Measurements from ENCODE around the gene FOXJ3. TPM values are rescaled to one million over a fixed set of nuclear protein-coding genes. Genes with fewer than 3 reads are reported as not detected.

FOXJ3 gene
- total and polyA plus RNA-seq, 3 experiments from 2014 or later: 35.7 to 48.3 (median 48.0) TPM

GRCh38 chr1:42165511-42166210 lies 169.4 kb downstream of the FOXJ3 start:
- Mint-ChIP-seq H3K27ac (peak overlapping the region in 1 of 8 donors; percentile 8), H3K4me3 (no peak overlapping the region), H3K4me1 (no peaks in the 10 kb centered on the region), H3K27me3 (peaks cover 10 to 20% of the 10 kb centered on the region in 2 donors), H3K9me3 (peaks cover 3 to 9% (median 4%) of the 10 kb centered on the region in 5 donors), H3K36me3 (peaks cover 0 to 4% (median 1%) of the 10 kb centered on the region in 3 donors)
- Histone ChIP-seq H3K27me3 (ENCODE audit: insufficient read depth, low read length, poor library complexity, severe bottlenecking) (no peaks in the 10 kb centered on the region), H3K4me3 (ENCODE audit: low read length) (no peak overlapping the region), H3K27ac (ENCODE audit: low read depth, low read length) (no peak overlapping the region), H3K36me3 (ENCODE audit: insufficient read depth, low read length) (no peaks in the 10 kb centered on the region), H3K4me1 (ENCODE audit: insufficient read depth, low read length) (no peaks in the 10 kb centered on the region), H3K9me3 (ENCODE audit: low read length) (no peaks in the 10 kb centered on the region)
- no peak for DNase-seq
- ChIA-PET CTCF (no interaction called here), POLR2A (no interaction called here)

GRCh38 chr1:42164551-42165420 lies 170.2 kb downstream of the FOXJ3 start, which contains the start of gene GUCA2A:
Gene GUCA2A (minus strand): TSS chr1:42164745. CDS start chr1:42164712, 33 bp downstream.
- peaks cover 0 to 4% (median 3%) of the 10 kb centered on the region in 3 donors for H3K36me3 Mint-ChIP-seq
- Histone ChIP-seq H3K4me1 (ENCODE audit: insufficient read depth, low read length) (no peaks in the 10 kb centered on the region), H3K27ac (ENCODE audit: low read depth, low read length) (no peak within 1 kb of the TSS), H3K36me3 (ENCODE audit: insufficient read depth, low read length) (no peaks in the 10 kb centered on the region), H3K9me3 (ENCODE audit: low read length) (no peaks in the 10 kb centered on the region), H3K4me3 (ENCODE audit: low read length) (no peak within 1 kb of the TSS), H3K27me3 (ENCODE audit: insufficient read depth, low read length, poor library complexity, severe bottlenecking) (no peaks in the 10 kb centered on the region)
- peaks cover 5 to 12% (median 6%) of the 10 kb centered on the region in 5 donors for H3K9me3 Mint-ChIP-seq
- H3K4me3 Mint-ChIP-seq: no peak within 1 kb of the TSS
- peaks cover 13 to 16% of the 10 kb centered on the region in 2 donors for H3K27me3 Mint-ChIP-seq
- H3K4me1 Mint-ChIP-seq: no peaks in the 10 kb centered on the region
- CTCF ChIA-PET: interaction anchor here (1.8 kb wide), 1 partner anchor 9 kb away, joined by 6 read pairs; no protein-coding TSS in a partner anchor
- POLR2A ChIA-PET: no interaction called here
- H3K27ac Mint-ChIP-seq: peak within 1 kb of the TSS in 1 of 8 donors; percentile 85
- DNase-seq: no peak

GRCh38 chr1:42163536-42164503 lies 171.2 kb downstream of the FOXJ3 start:
- peaks cover 0 to 4% (median 3%) of the 10 kb centered on the region in 3 donors for H3K36me3 Mint-ChIP-seq
- no peaks in the 10 kb centered on the region for H3K4me1 Mint-ChIP-seq
- Histone ChIP-seq H3K27me3 (ENCODE audit: insufficient read depth, low read length, poor library complexity, severe bottlenecking) (no peaks in the 10 kb centered on the region), H3K4me1 (ENCODE audit: insufficient read depth, low read length) (no peaks in the 10 kb centered on the region), H3K27ac (ENCODE audit: low read depth, low read length) (no peak overlapping the region), H3K36me3 (ENCODE audit: insufficient read depth, low read length) (no peaks in the 10 kb centered on the region), H3K4me3 (ENCODE audit: low read length) (no peak overlapping the region), H3K9me3 (ENCODE audit: low read length) (no peaks in the 10 kb centered on the region)
- peaks cover 13 to 16% of the 10 kb centered on the region in 2 donors for H3K27me3 Mint-ChIP-seq
- DNase-seq: no peak
- no peak overlapping the region for H3K4me3 Mint-ChIP-seq
- ChIA-PET CTCF (interaction anchor here (1.8 kb wide), 1 partner anchor 9 kb away, joined by 6 read pairs; no protein-coding TSS in a partner anchor), POLR2A (no interaction called here)
- no peak overlapping the region for H3K27ac Mint-ChIP-seq
- H3K9me3 Mint-ChIP-seq: peaks cover 5 to 12% (median 6%) of the 10 kb centered on the region in 5 donors

GRCh38 chr1:42163114-42163513 lies 171.9 kb downstream of the FOXJ3 start:
- H3K4me1 ChIP-seq (ENCODE audit: insufficient read depth, low read length): no peaks in the 10 kb centered on the region
- Mint-ChIP-seq H3K9me3 (peaks cover 5 to 12% (median 6%) of the 10 kb centered on the region in 5 donors), H3K36me3 (peaks cover 0 to 4% (median 3%) of the 10 kb centered on the region in 3 donors), H3K4me1 (peaks cover 0 to 2% (median under 1%) of the 10 kb centered on the region in 3 donors), H3K27ac (peak overlapping the region in 1 of 8 donors; percentile 52), H3K27me3 (peaks cover 13 to 16% of the 10 kb centered on the region in 2 donors), H3K4me3 (no peak overlapping the region)
- DNase-seq: no peak
- no peaks in the 10 kb centered on the region for H3K36me3 ChIP-seq (ENCODE audit: insufficient read depth, low read length)
- no peaks in the 10 kb centered on the region for H3K9me3 ChIP-seq (ENCODE audit: low read length)
- no peak overlapping the region for H3K4me3 ChIP-seq (ENCODE audit: low read length)
- H3K27me3 ChIP-seq (ENCODE audit: insufficient read depth, low read length, poor library complexity, severe bottlenecking): no peaks in the 10 kb centered on the region
- ChIA-PET POLR2A (no interaction called here), CTCF (interaction anchor here (1.2 to 1.8 kb wide), 2 partner anchors 10 to 12 kb away, joined by 3 to 6 read pairs; no protein-coding TSS in a partner anchor)
- no peak overlapping the region for H3K27ac ChIP-seq (ENCODE audit: low read depth, low read length)

- Histone ChIP-seq H3K4me3 (ENCODE audit: low read length) (no peak overlapping the region), H3K27ac (ENCODE audit: low read depth, low read length) (no peak overlapping the region), H3K27me3 (ENCODE audit: insufficient read depth, low read length, poor library complexity, severe bottlenecking) (no peaks in the 10 kb centered on the region), H3K36me3 (ENCODE audit: insufficient read depth, low read length) (no peaks in the 10 kb centered on the region), H3K4me1 (ENCODE audit: insufficient read depth, low read length) (no peaks in the 10 kb centered on the region), H3K9me3 (ENCODE audit: low read length) (no peaks in the 10 kb centered on the region)
- Mint-ChIP-seq H3K27ac (no peak overlapping the region), H3K36me3 (peaks cover 0 to 4% (median 3%) of the 10 kb centered on the region in 3 donors), H3K27me3 (peaks cover 13 to 16% of the 10 kb centered on the region in 2 donors), H3K4me1 (peaks cover 6 to 9% (median 8%) of the 10 kb centered on the region in 3 donors), H3K9me3 (peaks cover 5 to 12% (median 6%) of the 10 kb centered on the region in 5 donors), H3K4me3 (no peak overlapping the region)
- DNase-seq: no peak
- ChIA-PET POLR2A (no interaction called here), CTCF (interaction anchor here (1.2 kb wide), 1 partner anchor 13 kb away, joined by 3 read pairs; no protein-coding TSS in a partner anchor)
Measured at GRCh38 chr1:42162181-42162580, 172.9 kb downstream of the FOXJ3 start.

- Mint-ChIP-seq H3K27me3 (peaks cover 11 to 12% of the 10 kb centered on the region in 2 donors), H3K36me3 (peaks cover 0 to 4% (median 3%) of the 10 kb centered on the region in 3 donors), H3K27ac (no peak overlapping the region), H3K4me1 (peaks cover 6 to 9% (median 8%) of the 10 kb centered on the region in 3 donors), H3K9me3 (peaks cover 5 to 12% (median 6%) of the 10 kb centered on the region in 5 donors), H3K4me3 (no peak overlapping the region)
- Histone ChIP-seq H3K27ac (ENCODE audit: low read depth, low read length) (no peak overlapping the region), H3K9me3 (ENCODE audit: low read length) (no peaks in the 10 kb centered on the region), H3K36me3 (ENCODE audit: insufficient read depth, low read length) (no peaks in the 10 kb centered on the region), H3K4me3 (ENCODE audit: low read length) (no peak overlapping the region), H3K4me1 (ENCODE audit: insufficient read depth, low read length) (no peaks in the 10 kb centered on the region), H3K27me3 (ENCODE audit: insufficient read depth, low read length, poor library complexity, severe bottlenecking) (no peaks in the 10 kb centered on the region)
- ChIA-PET CTCF (interaction anchor here (1.0 kb wide), 1 partner anchor 16 kb away, joined by 4 read pairs; no protein-coding TSS in a partner anchor), POLR2A (interaction anchor here (0.6 kb wide), 1 partner anchor 327 kb away, joined by 3 read pairs; no protein-coding TSS in a partner anchor)
- DNase-seq: no peak
Measured at GRCh38 chr1:42158189-42158588, 176.8 kb downstream of the FOXJ3 start.

GRCh38 chr1:42157667-42158066 lies 177.4 kb downstream of the FOXJ3 start:
- H3K4me3 Mint-ChIP-seq: no peak overlapping the region
- DNase-seq: no peak
- peaks cover 6 to 9% (median 8%) of the 10 kb centered on the region in 3 donors for H3K4me1 Mint-ChIP-seq
- Histone ChIP-seq H3K27me3 (ENCODE audit: insufficient read depth, low read length, poor library complexity, severe bottlenecking) (no peaks in the 10 kb centered on the region), H3K4me1 (ENCODE audit: insufficient read depth, low read length) (no peaks in the 10 kb centered on the region), H3K36me3 (ENCODE audit: insufficient read depth, low read length) (no peaks in the 10 kb centered on the region), H3K27ac (ENCODE audit: low read depth, low read length) (no peak overlapping the region), H3K4me3 (ENCODE audit: low read length) (no peak overlapping the region), H3K9me3 (ENCODE audit: low read length) (no peaks in the 10 kb centered on the region)
- ChIA-PET POLR2A (interaction anchor here (0.5 kb wide), 1 partner anchor 1197 kb away, joined by 6 read pairs; no protein-coding TSS in a partner anchor), CTCF (interaction anchor here (1.0 kb wide), 1 partner anchor 16 kb away, joined by 4 read pairs; no protein-coding TSS in a partner anchor)
- no peak overlapping the region for H3K27ac Mint-ChIP-seq
- H3K9me3 Mint-ChIP-seq: peaks cover 5 to 12% (median 6%) of the 10 kb centered on the region in 5 donors
- H3K27me3 Mint-ChIP-seq: peaks cover 12 to 13% of the 10 kb centered on the region in 2 donors
- peaks cover 0 to 4% (median 3%) of the 10 kb centered on the region in 3 donors for H3K36me3 Mint-ChIP-seq

Data from CD8-positive, alpha-beta memory T cell (primary cell).